ENCODE measurements around the gene THEMIS.

DNA sequence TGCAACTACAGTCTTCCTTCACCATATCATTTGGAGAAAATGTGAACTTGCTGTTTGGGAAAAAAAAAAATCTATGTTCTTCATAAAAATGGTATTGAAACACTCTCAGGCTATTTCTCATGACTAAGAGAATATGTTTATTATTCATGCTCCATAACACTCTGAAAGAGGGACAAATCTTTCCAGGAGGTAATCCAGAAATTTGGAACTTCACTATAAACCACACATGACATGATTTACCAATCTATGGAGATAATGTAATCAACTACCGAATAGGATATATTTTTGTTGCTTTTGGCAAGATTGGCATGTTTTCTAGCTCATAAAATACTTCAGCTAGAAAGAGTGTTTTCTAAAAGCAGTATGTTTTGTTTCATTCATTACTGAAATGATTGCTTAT lies 56.3 kb downstream of the THEMIS start:
- no peak for TF ChIP-seq CTCF (IDR thresholded peaks at IDR 0.05)
- no peak for TF ChIP-seq POLR2A (IDR thresholded peaks at IDR 0.05)
